PFSK-1 (cell line): Measurements from ENCODE around the gene OPN4.

Experiments
- FOXP2 ChIP-seq: optimal IDR thresholded peaks from 2 replicates; pipeline ENCODE3; 2011; ENCODE audit warnings: borderline replicate concordance, control low read depth, inconsistent platforms; ENCODE audit not compliant: insufficient read depth; ENCODE audit errors: extremely low read length, extremely low read depth
- POLR2AphosphoS5 ChIP-seq: IDR thresholded peaks from 2 replicates; pipeline ENCODE4 v1.6.1; 2012; ENCODE audit warnings: low read depth, mild to moderate bottlenecking, control low read depth, low read length, moderate library complexity
- REST ChIP-seq, 2 experiments: IDR thresholded peaks; 2 replicates each; pipeline versions ENCODE4 v1.6.1 to v1.8.0; 2011 to 2012; ENCODE audit warnings: low read depth in 2 of 2, low read length in 2 of 2, control low read depth in 1 of 2, inconsistent platforms in 1 of 2, mild to moderate bottlenecking in 1 of 2, moderate library complexity in 1 of 2; ENCODE audit not compliant: insufficient read depth in 1 of 2
- SIN3A ChIP-seq: IDR thresholded peaks from 2 replicates; pipeline ENCODE4 v1.6.1; 2012; ENCODE audit warnings: mild to moderate bottlenecking, low read length, moderate library complexity, borderline replicate concordance; ENCODE audit not compliant: insufficient read depth
- TAF1 ChIP-seq: IDR thresholded peaks from 2 replicates; pipeline ENCODE4 v1.6.1; 2012; ENCODE audit warnings: low read length, control low read depth, borderline replicate concordance; ENCODE audit not compliant: insufficient read depth

OPN4 gene

DNA sequence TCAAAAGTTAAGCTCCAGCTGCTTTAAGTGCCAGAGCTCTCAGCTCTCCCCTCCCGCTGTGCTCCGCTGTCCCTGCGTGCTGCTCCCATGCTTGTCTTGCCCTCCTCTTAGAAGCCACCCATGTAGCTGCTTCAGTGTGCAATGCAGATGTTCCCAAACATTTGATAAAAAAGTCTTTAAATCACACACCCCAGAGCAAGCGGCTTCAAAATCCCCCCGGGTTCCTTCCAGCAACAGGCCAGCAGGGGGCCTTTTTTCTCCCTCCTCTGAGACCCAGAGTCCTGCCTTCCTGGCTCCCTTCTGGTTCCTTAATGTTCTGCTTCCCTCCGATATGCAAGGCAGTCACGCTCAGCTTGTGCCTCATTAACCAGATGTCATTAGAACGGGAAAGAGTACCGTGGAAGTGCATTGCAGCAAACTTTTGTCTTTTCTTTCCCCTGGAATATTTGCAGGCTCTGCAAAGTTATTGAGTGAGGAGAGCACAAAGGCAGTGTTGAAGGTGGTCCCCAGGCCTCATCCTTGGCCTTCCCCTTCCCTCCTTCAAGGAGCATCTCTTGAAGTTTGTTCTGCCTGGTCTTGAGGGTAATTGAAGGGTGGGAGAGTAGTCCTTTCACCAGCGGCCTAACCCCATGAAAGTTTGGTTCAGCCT, 39.5 kb downstream of the OPN4 start:
- TF ChIP-seq FOXP2 = no peak
- no peak for TF ChIP-seq REST (IDR thresholded peaks at IDR 0.05; ENCODE audit: insufficient read depth in 1 of 2, low read depth in 2 of 2, low read length in 2 of 2)
- no peak for TF ChIP-seq TAF1
- no peak for TF ChIP-seq POLR2AphosphoS5
- TF ChIP-seq SIN3A = no peak

GRCh38 chr10:86698207-86698940, 44.0 kb downstream of the OPN4 start:
- TF ChIP-seq TAF1 = no peak
- TF ChIP-seq POLR2AphosphoS5 = no peak
- no peak for TF ChIP-seq SIN3A
- TF ChIP-seq REST (IDR thresholded peaks at IDR 0.05; ENCODE audit: insufficient read depth in 1 of 2, low read depth in 2 of 2, low read length in 2 of 2) = no peak
- TF ChIP-seq FOXP2 = no peak

DNA sequence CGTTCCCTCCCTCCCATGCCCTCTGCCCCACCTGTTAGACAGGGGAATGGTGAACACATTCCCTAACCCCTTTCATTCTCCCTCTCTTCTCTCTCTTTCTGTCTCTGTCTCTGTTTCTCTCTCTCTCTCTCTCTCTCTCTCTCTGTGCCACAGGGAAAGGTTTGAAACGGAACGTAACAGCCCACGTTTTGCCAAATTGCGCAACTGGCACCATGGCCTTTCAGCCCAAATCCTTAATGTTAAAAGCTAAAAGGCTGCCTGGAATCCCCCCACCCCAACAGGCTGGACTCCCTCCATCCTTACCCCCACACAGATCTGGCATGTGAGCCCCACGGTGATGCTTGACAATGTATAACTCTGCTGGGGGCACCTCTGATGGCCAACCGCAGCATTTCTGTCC, 44.8 kb downstream of the OPN4 start:
- no peak for TF ChIP-seq SIN3A
- no peak for TF ChIP-seq POLR2AphosphoS5
- TF ChIP-seq FOXP2 = no peak
- no peak for TF ChIP-seq TAF1
- no peak for TF ChIP-seq REST (IDR thresholded peaks at IDR 0.05; ENCODE audit: insufficient read depth in 1 of 2, low read depth in 2 of 2, low read length in 2 of 2)

GRCh38 chr10:86699541-86699940, 45.2 kb downstream of the OPN4 start:
- TF ChIP-seq FOXP2 (no peak), TAF1 (no peak), SIN3A (no peak), REST (IDR thresholded peaks at IDR 0.05; ENCODE audit: insufficient read depth in 1 of 2, low read depth in 2 of 2, low read length in 2 of 2) (no peak), POLR2AphosphoS5 (no peak)
